Subcutaneous abdominal adipose tissue (tissue), 5 donors: ENCODE measurements around the gene LDHD.
"Not testable (repeated sequence)": the region's sequence is repeated elsewhere in the genome, so short reads cannot be mapped to it uniquely, and the experiment has no call there.

ENCODE experiments used
- H3K27ac ChIP-seq: one replicate; pipeline ENCODE4 v1.7.0; 2013; ENCODE audit warnings: low read depth, mild to moderate bottlenecking, inconsistent platforms, low read length, moderate library complexity
- H3K27me3 ChIP-seq, 5 donors: one replicate each; pipeline ENCODE4 v1.7.0; 2013; ENCODE audit warnings: low read length in 5 of 5, inconsistent platforms in 1 of 5; ENCODE audit not compliant: control insufficient read depth in 5 of 5, insufficient read depth in 4 of 5
- H3K36me3 ChIP-seq, 5 donors: one replicate each; pipeline ENCODE4 v1.7.0; 2013; ENCODE audit warnings: low read length in 5 of 5; ENCODE audit not compliant: control insufficient read depth in 5 of 5, insufficient read depth in 5 of 5
- H3K4me1 ChIP-seq, 5 donors: one replicate each; pipeline ENCODE4 v1.7.0; 2013; ENCODE audit warnings: low read length in 5 of 5, mild to moderate bottlenecking in 3 of 5, moderate library complexity in 1 of 5; ENCODE audit not compliant: control insufficient read depth in 5 of 5, insufficient read depth in 5 of 5
- H3K4me3 ChIP-seq, 5 donors: one replicate each; pipeline ENCODE4 v1.7.0; 2013; ENCODE audit warnings: low read length in 5 of 5, low read depth in 1 of 5
- H3K9ac ChIP-seq, 5 donors: one replicate each; pipeline ENCODE4 v1.7.0; 2013; ENCODE audit warnings: low read length in 5 of 5, mild to moderate bottlenecking in 4 of 5, moderate library complexity in 3 of 5
- H3K9me3 ChIP-seq, 5 donors: one replicate each; pipeline ENCODE4 v1.7.0; 2013; ENCODE audit warnings: low read length in 5 of 5; ENCODE audit not compliant: control insufficient read depth in 5 of 5
- donor health status: healthy.
- donor health status: healthy.
- donor health status: healthy.
- donor health status: healthy.
- donor health status: healthy.

Gene LDHD

GRCh38 chr16:75138233-75138632 lies 21.7 kb upstream of the LDHD start:
- peaks cover 0 to 5% (median 0%) of the 10 kb centered on the region in 5 donors for H3K4me1 ChIP-seq
- H3K36me3 ChIP-seq: no peaks in the 10 kb centered on the region
- H3K9ac ChIP-seq: no peak overlapping the region
- no peaks in the 10 kb centered on the region for H3K9me3 ChIP-seq
- peak overlapping the region in 1 of 5 donors; percentile 31 for H3K4me3 ChIP-seq
- no peaks in the 10 kb centered on the region for H3K27me3 ChIP-seq
- no peak overlapping the region for H3K27ac ChIP-seq

- peaks cover 0 to 4% (median 0%) of the 10 kb centered on the region in 5 donors for H3K9me3 ChIP-seq
- no peak overlapping the region for H3K9ac ChIP-seq
- H3K36me3 ChIP-seq: no peaks in the 10 kb centered on the region
- peaks cover 0 to 2% (median 0%) of the 10 kb centered on the region in 5 donors for H3K27me3 ChIP-seq
- no peak overlapping the region for H3K4me3 ChIP-seq
- no peaks in the 10 kb centered on the region for H3K4me1 ChIP-seq
- H3K27ac ChIP-seq: no peak overlapping the region
These were observed 14.5 kb upstream of the LDHD start for GRCh38 chr16:75131081-75131480.

- Histone ChIP-seq H3K27me3 (peaks cover 0 to 2% (median 0%) of the 10 kb centered on the region in 5 donors), H3K9ac (no peak overlapping the region), H3K36me3 (no peaks in the 10 kb centered on the region), H3K9me3 (peaks cover 0 to 4% (median 0%) of the 10 kb centered on the region in 5 donors), H3K27ac (no peak overlapping the region), H3K4me1 (no peaks in the 10 kb centered on the region), H3K4me3 (no peak overlapping the region)
These were observed 13.7 kb upstream of the LDHD start for GRCh38 chr16:75130150-75130771.

GRCh38 chr16:75129421-75130149 lies 13.0 kb upstream of the LDHD start:
- not testable (repeated sequence) for H3K9me3 ChIP-seq, H3K27me3 ChIP-seq, H3K4me1 ChIP-seq, H3K4me3 ChIP-seq, H3K27ac ChIP-seq, H3K9ac ChIP-seq, H3K36me3 ChIP-seq

- no peaks in the 10 kb centered on the region for H3K36me3 ChIP-seq
- H3K9ac ChIP-seq: no peak overlapping the region
- peaks cover 0 to 4% (median 0%) of the 10 kb centered on the region in 5 donors for H3K9me3 ChIP-seq
- H3K4me3 ChIP-seq: no peak overlapping the region
- H3K4me1 ChIP-seq: no peaks in the 10 kb centered on the region
- peaks cover 0 to 2% (median 0%) of the 10 kb centered on the region in 5 donors for H3K27me3 ChIP-seq
- no peak overlapping the region for H3K27ac ChIP-seq
These were observed 11.3 kb upstream of the LDHD start for GRCh38 chr16:75127713-75128415.

DNA sequence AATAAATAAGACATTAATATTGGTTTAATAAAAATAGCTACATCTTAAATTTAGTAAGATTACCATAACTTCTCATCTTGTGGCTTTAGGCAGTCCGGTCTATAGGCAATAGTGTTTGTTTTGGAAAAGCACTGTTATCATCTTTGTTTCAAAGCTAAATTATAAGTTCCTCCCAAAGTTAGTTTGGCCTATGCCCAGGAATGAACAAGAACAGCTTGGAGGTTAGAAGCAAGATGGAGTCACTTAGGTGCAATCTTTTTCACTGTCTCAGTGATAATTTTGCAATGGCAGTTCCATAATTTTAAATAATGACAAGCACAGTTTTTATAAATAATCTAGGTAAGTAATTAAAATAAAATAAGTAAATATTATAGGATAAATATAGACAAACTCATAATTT lies 6.0 kb upstream of the LDHD start:
- H3K27ac ChIP-seq: no peak overlapping the region
- H3K4me1 ChIP-seq: no peaks in the 10 kb centered on the region
- H3K9me3 ChIP-seq: peaks cover 0 to 15% (median 6%) of the 10 kb centered on the region in 5 donors
- H3K4me3 ChIP-seq: no peak overlapping the region
- no peak overlapping the region for H3K9ac ChIP-seq
- no peaks in the 10 kb centered on the region for H3K36me3 ChIP-seq
- no peaks in the 10 kb centered on the region for H3K27me3 ChIP-seq

DNA sequence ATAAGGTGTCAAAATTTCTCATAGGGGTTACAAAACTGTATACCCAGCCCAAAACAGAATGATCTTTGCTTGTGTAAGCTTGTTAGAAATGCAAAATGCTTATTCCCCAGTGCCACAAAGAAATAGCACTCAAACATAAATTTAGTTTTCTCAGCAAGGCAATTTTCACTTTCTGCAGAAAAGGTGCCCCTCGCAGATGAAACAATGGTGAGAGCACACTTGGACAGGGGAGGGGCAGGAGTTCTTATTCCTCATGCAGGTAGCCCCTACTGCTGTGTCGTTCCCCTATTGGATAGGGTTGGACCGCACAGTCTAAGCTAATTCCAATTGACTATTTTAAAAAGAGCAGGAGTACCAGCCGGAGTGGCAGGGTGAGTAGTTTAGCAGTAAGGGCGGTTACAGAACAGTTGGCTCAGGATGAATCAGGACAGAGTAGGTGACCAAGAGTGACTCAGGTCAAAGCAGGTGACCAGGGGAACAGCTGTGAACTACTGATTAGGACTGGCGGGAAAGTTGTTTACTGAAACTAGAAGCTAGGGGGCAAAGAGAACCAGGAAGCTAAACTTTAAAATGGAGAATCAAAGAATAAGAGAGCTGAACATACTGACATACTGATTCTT lies 5.5 kb upstream of the LDHD start:
- Histone ChIP-seq H3K27me3 (no peaks in the 10 kb centered on the region), H3K4me3 (no peak overlapping the region)

GRCh38 chr16:75120253-75120652 lies 3.7 kb upstream of the LDHD start:
- no peak overlapping the region for H3K27ac ChIP-seq
- H3K4me1 ChIP-seq: peaks cover 0 to 17% (median 14%) of the 10 kb centered on the region in 5 donors
- H3K36me3 ChIP-seq: no peaks in the 10 kb centered on the region
- peaks cover 0 to 11% (median 6%) of the 10 kb centered on the region in 5 donors for H3K9me3 ChIP-seq
- no peaks in the 10 kb centered on the region for H3K27me3 ChIP-seq
- no peak overlapping the region for H3K9ac ChIP-seq
- no peak overlapping the region for H3K4me3 ChIP-seq

More for the DNA sequence above, 5.5 kb upstream of the LDHD start:
- Histone ChIP-seq H3K27ac (no peak overlapping the region), H3K36me3 (no peaks in the 10 kb centered on the region), H3K9ac (no peak overlapping the region), H3K4me1 (peaks cover 0 to under 1% (median 0%) of the 10 kb centered on the region in 5 donors), H3K9me3 (peaks cover 0 to 11% (median 6%) of the 10 kb centered on the region in 5 donors)

- Histone ChIP-seq H3K27ac (no peak overlapping the region), H3K4me1 (peaks cover 0 to 29% (median 22%) of the 10 kb centered on the region in 5 donors), H3K9me3 (peaks cover 0 to 11% (median 6%) of the 10 kb centered on the region in 5 donors), H3K4me3 (no peak overlapping the region), H3K9ac (no peak overlapping the region), H3K36me3 (no peaks in the 10 kb centered on the region), H3K27me3 (no peaks in the 10 kb centered on the region)
These were observed 2.5 kb upstream of the LDHD start for GRCh38 chr16:75118943-75119539.
